ENCODE results near the gene ZNF324. TPM values are rescaled to one million over a fixed set of nuclear protein-coding genes. Genes with fewer than 3 reads are reported as not detected.

The ZNF324 gene
- total and polyA plus RNA-seq, 4 donors: 2.3 to 8.4 (median 5.5) TPM

DNA sequence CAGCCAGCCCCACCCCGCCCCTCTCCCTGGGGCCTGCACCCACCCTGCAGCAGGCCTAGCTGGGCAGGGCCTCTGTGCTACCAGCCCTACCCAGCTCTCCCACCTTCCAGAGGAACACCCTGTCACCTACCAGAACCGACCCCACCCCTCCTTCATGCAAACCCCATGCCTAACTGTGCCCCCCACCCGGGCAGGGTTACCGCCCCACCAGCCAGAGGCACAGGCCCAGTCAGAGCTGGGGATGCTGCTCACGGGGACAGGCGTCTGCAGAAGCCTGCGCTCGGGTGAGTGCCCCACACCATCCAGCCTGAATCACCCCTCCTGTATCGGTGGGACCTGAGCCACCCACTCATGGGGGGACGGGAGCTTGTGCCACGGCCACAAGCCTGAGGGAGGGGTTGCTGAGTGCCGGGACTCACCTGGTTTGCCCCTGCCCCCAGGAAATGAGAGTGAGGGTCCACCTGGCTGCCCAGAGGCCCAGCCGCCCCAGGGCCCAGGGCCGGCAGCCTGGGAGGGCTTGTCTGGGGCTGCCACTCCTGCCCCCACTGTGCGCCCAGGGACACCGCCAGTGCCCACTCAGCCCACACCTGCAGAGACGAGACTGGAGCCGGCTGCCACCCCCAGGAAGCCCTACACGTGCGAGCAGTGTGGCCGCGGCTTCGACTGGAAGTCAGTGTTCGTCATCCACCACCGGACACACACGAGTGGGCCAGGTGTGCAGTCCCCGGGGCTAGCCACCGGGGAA is 13.0 kb downstream of the ZNF324 start:
- DNase-seq (ENCODE audit: low spot score): no peak

DNA sequence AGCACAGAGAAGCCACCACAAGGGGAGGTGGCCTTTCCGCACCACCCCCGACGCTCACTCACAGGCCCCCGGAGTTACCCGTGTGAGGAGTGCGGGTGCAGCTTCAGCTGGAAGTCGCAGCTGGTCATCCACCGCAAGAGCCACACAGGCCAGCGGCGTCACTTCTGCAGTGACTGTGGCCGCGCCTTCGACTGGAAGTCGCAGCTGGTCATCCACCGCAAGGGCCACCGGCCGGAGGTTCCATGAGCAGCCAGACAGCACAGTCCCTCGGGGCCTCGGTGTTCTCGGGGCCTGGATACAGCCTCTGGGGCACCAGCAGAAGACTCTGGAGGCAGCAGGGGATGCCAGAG is 13.6 kb downstream of the ZNF324 start:
- Histone ChIP-seq H3K27me3 (ENCODE audit: control insufficient read depth in 4 of 4, insufficient read depth in 4 of 4, low read length in 3 of 4) (no peaks in the 10 kb centered on the region), H3K27ac (ENCODE audit: low read depth in 1 of 2, low read length in 2 of 2) (no peak overlapping the region), H3K4me3 (ENCODE audit: low read depth in 1 of 3, low read length in 3 of 3) (no peak overlapping the region), H3K9me3 (ENCODE audit: control insufficient read depth in 4 of 4, low read length in 3 of 4) (no peaks in the 10 kb centered on the region), H3K4me1 (ENCODE audit: control insufficient read depth in 4 of 4, insufficient read depth in 4 of 4, low read length in 3 of 4) (peaks cover 5 to 13% (median 8%) of the 10 kb centered on the region in 4 donors), H3K9ac (ENCODE audit: low read depth in 1 of 2, low read length in 2 of 2) (no peak overlapping the region), H3K36me3 (ENCODE audit: control insufficient read depth in 4 of 4, insufficient read depth in 3 of 4, low read depth in 1 of 4, low read length in 3 of 4) (peaks cover 0 to 15% (median 5%) of the 10 kb centered on the region in 4 donors)
- DNase-seq (ENCODE audit: low spot score): no peak
- whole genome bisulfite sequencing: 96% methylated on average over 20 of the region's 20 CpGs
- TF ChIP-seq NR2F2 (IDR thresholded peaks at IDR 0.05): no peak
- no peak for TF ChIP-seq RAD21 (IDR thresholded peaks at IDR 0.05)

More for the DNA sequence above, 13.0 kb downstream of the ZNF324 start:
- peaks cover 5 to 18% (median 13%) of the 10 kb centered on the region in 4 donors for H3K4me1 ChIP-seq (ENCODE audit: control insufficient read depth in 4 of 4, insufficient read depth in 4 of 4, low read length in 3 of 4)
- TF ChIP-seq RAD21 (IDR thresholded peaks at IDR 0.05) (no peak), FOXA2 (IDR thresholded peaks at IDR 0.05) (no peak), FOXA1 (IDR thresholded peaks at IDR 0.05) (no peak), EGR1 (IDR thresholded peaks at IDR 0.05; ENCODE audit: low read depth in 2 of 2) (no peak), JUND (IDR thresholded peaks at IDR 0.05) (no peak), HNF4G (IDR thresholded peaks at IDR 0.05) (no peak), RXRA (IDR thresholded peaks at IDR 0.05) (no peak), YY1 (IDR thresholded peaks at IDR 0.05) (no peak), SP1 (IDR thresholded peaks at IDR 0.05) (no peak)
- TF ChIP-seq, protein P1, sequence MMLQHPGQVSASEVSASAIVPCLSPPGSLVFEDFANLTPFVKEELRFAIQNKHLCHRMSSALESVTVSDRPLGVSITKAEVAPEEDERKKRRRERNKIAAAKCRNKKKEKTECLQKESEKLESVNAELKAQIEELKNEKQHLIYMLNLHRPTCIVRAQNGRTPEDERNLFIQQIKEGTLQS (IDR thresholded peaks at IDR 0.05): no peak
- TF ChIP-seq, protein P2, sequence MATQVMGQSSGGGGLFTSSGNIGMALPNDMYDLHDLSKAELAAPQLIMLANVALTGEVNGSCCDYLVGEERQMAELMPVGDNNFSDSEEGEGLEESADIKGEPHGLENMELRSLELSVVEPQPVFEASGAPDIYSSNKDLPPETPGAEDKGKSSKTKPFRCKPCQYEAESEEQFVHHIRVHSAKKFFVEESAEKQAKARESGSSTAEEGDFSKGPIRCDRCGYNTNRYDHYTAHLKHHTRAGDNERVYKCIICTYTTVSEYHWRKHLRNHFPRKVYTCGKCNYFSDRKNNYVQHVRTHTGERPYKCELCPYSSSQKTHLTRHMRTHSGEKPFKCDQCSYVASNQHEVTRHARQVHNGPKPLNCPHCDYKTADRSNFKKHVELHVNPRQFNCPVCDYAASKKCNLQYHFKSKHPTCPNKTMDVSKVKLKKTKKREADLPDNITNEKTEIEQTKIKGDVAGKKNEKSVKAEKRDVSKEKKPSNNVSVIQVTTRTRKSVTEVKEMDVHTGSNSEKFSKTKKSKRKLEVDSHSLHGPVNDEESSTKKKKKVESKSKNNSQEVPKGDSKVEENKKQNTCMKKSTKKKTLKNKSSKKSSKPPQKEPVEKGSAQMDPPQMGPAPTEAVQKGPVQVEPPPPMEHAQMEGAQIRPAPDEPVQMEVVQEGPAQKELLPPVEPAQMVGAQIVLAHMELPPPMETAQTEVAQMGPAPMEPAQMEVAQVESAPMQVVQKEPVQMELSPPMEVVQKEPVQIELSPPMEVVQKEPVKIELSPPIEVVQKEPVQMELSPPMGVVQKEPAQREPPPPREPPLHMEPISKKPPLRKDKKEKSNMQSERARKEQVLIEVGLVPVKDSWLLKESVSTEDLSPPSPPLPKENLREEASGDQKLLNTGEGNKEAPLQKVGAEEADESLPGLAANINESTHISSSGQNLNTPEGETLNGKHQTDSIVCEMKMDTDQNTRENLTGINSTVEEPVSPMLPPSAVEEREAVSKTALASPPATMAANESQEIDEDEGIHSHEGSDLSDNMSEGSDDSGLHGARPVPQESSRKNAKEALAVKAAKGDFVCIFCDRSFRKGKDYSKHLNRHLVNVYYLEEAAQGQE (IDR thresholded peaks at IDR 0.05): no peak
- TF ChIP-seq, protein P3, sequence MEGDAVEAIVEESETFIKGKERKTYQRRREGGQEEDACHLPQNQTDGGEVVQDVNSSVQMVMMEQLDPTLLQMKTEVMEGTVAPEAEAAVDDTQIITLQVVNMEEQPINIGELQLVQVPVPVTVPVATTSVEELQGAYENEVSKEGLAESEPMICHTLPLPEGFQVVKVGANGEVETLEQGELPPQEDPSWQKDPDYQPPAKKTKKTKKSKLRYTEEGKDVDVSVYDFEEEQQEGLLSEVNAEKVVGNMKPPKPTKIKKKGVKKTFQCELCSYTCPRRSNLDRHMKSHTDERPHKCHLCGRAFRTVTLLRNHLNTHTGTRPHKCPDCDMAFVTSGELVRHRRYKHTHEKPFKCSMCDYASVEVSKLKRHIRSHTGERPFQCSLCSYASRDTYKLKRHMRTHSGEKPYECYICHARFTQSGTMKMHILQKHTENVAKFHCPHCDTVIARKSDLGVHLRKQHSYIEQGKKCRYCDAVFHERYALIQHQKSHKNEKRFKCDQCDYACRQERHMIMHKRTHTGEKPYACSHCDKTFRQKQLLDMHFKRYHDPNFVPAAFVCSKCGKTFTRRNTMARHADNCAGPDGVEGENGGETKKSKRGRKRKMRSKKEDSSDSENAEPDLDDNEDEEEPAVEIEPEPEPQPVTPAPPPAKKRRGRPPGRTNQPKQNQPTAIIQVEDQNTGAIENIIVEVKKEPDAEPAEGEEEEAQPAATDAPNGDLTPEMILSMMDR (IDR thresholded peaks at IDR 0.05; ENCODE audit: low read depth, low read length, missing input control): no peak
- TF ChIP-seq, protein P4, sequence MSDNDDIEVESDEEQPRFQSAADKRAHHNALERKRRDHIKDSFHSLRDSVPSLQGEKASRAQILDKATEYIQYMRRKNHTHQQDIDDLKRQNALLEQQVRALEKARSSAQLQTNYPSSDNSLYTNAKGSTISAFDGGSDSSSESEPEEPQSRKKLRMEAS (IDR thresholded peaks at IDR 0.05): no peak
- no peak overlapping the region for H3K9ac ChIP-seq (ENCODE audit: low read depth in 1 of 2, low read length in 2 of 2)
- peaks cover 0 to 15% (median 5%) of the 10 kb centered on the region in 4 donors for H3K36me3 ChIP-seq (ENCODE audit: control insufficient read depth in 4 of 4, insufficient read depth in 3 of 4, low read depth in 1 of 4, low read length in 3 of 4)
- H3K27ac ChIP-seq (ENCODE audit: low read depth in 1 of 2, low read length in 2 of 2): no peak overlapping the region
- 94% methylated on average over 28 of the region's 28 CpGs for WGBS
- no peaks in the 10 kb centered on the region for H3K27me3 ChIP-seq (ENCODE audit: control insufficient read depth in 4 of 4, insufficient read depth in 4 of 4, low read length in 3 of 4)
- no peaks in the 10 kb centered on the region for H3K9me3 ChIP-seq (ENCODE audit: control insufficient read depth in 4 of 4, low read length in 3 of 4)
- H3K4me3 ChIP-seq (ENCODE audit: low read depth in 1 of 3, low read length in 3 of 3): no peak overlapping the region

Measured in liver (tissue), 9 donors.